Measurements from ENCODE around the gene C12orf76.

- TF ChIP-seq CTCF (IDR thresholded peaks at IDR 0.05; ENCODE audit: poor library complexity, severe bottlenecking), result peak; percentile 48
- TF ChIP-seq REST (IDR thresholded peaks at IDR 0.05; ENCODE audit: borderline replicate concordance), result no peak
- TF ChIP-seq RAD21 (conservative IDR thresholded peaks at IDR 0.05), result peak; percentile 25
- peak; percentile 45 for TF ChIP-seq EP300 (conservative IDR thresholded peaks at IDR 0.05; ENCODE audit: poor library complexity, severe bottlenecking)
- TF ChIP-seq EZH2 (IDR thresholded peaks at IDR 0.05; ENCODE audit: borderline replicate concordance, insufficient read depth, low read length, poor library complexity, severe bottlenecking), result no peak
- no peak for TF ChIP-seq SMC3 (conservative IDR thresholded peaks at IDR 0.05; ENCODE audit: poor library complexity)
- peak; percentile 83 for TF ChIP-seq POLR2AphosphoS5 (IDR thresholded peaks at IDR 0.05)
- TF ChIP-seq MXI1 (conservative IDR thresholded peaks at IDR 0.05; ENCODE audit: poor library complexity, severe bottlenecking), result peak; percentile 83
- peak; percentile 31 for TF ChIP-seq TAF1 (IDR thresholded peaks at IDR 0.05; ENCODE audit: low read depth)
These were observed 52.4 kb downstream of the C12orf76 start, which contains the start of gene GIT2 for GRCh38 chr12:109995686-109996482.

Measured in neural cell (in vitro differentiated cells).